ENCODE results near the gene OXTR. TPM values are rescaled to one million over a fixed set of nuclear protein-coding genes. Genes with fewer than 3 reads are reported as not detected.

Gene OXTR
- total RNA-seq, 1 experiment from 2014 or later, result 0.03 TPM

Other genes starting within 250 kb of the OXTR start
- not detected in 2 replicates for gene SSUH2, start 124.8 kb downstream of the OXTR start, total RNA-seq (2014; rRNA removed; shearing (Covaris generic))
- not detected in 2 replicates for gene CAV3, start 35.8 kb downstream of the OXTR start, total RNA-seq (2014; rRNA removed; shearing (Covaris generic))
- 17.5 and 26.6 TPM in 2 replicates for gene RAD18, start 193.9 kb upstream of the OXTR start, total RNA-seq (2014; rRNA removed; shearing (Covaris generic))